Adrenal gland (tissue), 12 donors: ENCODE results near the gene RDH12. TPM values are rescaled to one million over a fixed set of nuclear protein-coding genes. Genes with fewer than 3 reads are reported as not detected.

Experiments
- DNase-seq, 7 donors: peaks; one replicate each; pipeline ENCODE4 v3.0.0-alpha.2; 2019 to 2020
- H3K27ac ChIP-seq, 5 donors: fragments of 200-600 bp; sonication (generic) in 4 of 5; 1 replicate in 3 of 5; 2 replicates in 2 of 5; pipeline versions ENCODE4 v1.5.1 to v1.8.0; 2016 to 2020; ENCODE audit warnings: mild to moderate bottlenecking in 1 of 5
- H3K27me3 ChIP-seq: fragments of 200-600 bp; 2 replicates; pipeline ENCODE4 v1.8.0; 2021
- H3K36me3 ChIP-seq, 2 donors: fragments of 200-600 bp; replicated peaks in 1 of 2; 1 replicate in 1 of 2; 2 replicates in 1 of 2; pipeline versions ENCODE4 v1.5.1 to v1.8.0; 2018 to 2022
- H3K4me1 ChIP-seq, 2 donors: fragments of 200-600 bp; replicated peaks in 1 of 2; 1 replicate in 1 of 2; 2 replicates in 1 of 2; pipeline versions ENCODE4 v1.5.1 to v1.8.0; 2018 to 2021
- H3K4me3 ChIP-seq, 4 donors: fragments of 200-600 bp; sonication (generic) in 3 of 4; one replicate each; pipeline ENCODE4 v1.5.1; 2016 to 2018
- H3K9me3 ChIP-seq, 3 donors: fragments of 200-600 bp; sonication (generic) in 1 of 3; replicated peaks in 1 of 3; 1 replicate in 2 of 3; 2 replicates in 1 of 3; pipeline versions ENCODE4 v1.5.1 to v1.8.0; 2016 to 2021
- CTCF ChIP-seq, 6 experiments: fragments of 450-650 bp in 4 of 6; fragments of 200-600 bp in 2 of 6; sonication (generic) in 1 of 6; IDR thresholded peaks; 1 replicate in 5 of 6; 2 replicates in 1 of 6; pipeline versions ENCODE4 v1.5.1 to v1.8.0; 2016 to 2021; ENCODE audit warnings: antibody characterized with exemption in 6 of 6, mild to moderate bottlenecking in 2 of 6, moderate library complexity in 1 of 6
- POLR2A ChIP-seq, 2 donors: fragments of 450-650 bp; IDR thresholded peaks; one replicate each; pipeline ENCODE4 v1.6.1; 2017; ENCODE audit warnings: antibody characterized with exemption in 2 of 2, mild to moderate bottlenecking in 2 of 2, moderate library complexity in 1 of 2
- WGBS, 4 donors: extraction: QIAGEN DNeasy Blood & Tissue Kit in 2 of 4; methylation state at CpG; one replicate each; pipeline versions ENCODE4 v1.1.5 to v1.1.7; 2013 to 2017; 5-methylcytosine and 5-hydroxymethylcytosine counted together
- intact Hi-C, 2 donors: fragments of 100-400 bp; cut with DNase I; formaldehyde crosslinking; loops; one replicate each; pipeline versions ENCODE4 v1.14.1 to v1.15.0; 2022 to 2023
- polyA plus RNA-seq, 3 donors: library from polyadenylated mRNA; stranded (reverse); fragments of 200-250 nt in 2 of 3; fragments of 350-450 nt in 1 of 3; fragmentation: Illumina TruSeq in 1 of 3; extraction: RNeasy Lipid Tissue Mini Kit (QIAGEN cat#74804) in 1 of 3; gene quantifications; one replicate each; pipeline ENCODE4 v1.2.3, GENCODE V29; 2013 to 2014
- total RNA-seq, 9 donors: library from RNA; depleted of rRNA in 4 of 9; stranded (reverse); fragments of >200 nt in 4 of 9; fragments of 120-200 nt in 1 of 9; fragmentation: NEBNext Ultra II Directional in 1 of 9; extraction: Animal tissue kit (Norgen Biotek cat#: 25700) in 1 of 9; gene quantifications; one replicate each; pipeline versions ENCODE4 v1.1.0 to v1.2.4, GENCODE V29; 2013 to 2023
- donor health status: healthy with polysubstance abuse.
- donor health status: Bipolar disorder and iron deficiency.
- donor health status: DM: yes; HTN: yes; CAD: no.
- donor health status: DM: no; HTN: no; CAD: no.
- donor health status: DM: no; HTN: no; CAD: no.
- donor health status: DM: yes; HTN: yes; CAD: no.

The RDH12 gene
- total and polyA plus RNA-seq, 12 donors, result 1.0 to 192 (median 2.5) TPM

GRCh38 chr14:67680121-67680602 is 21.5 kb upstream of the RDH12 start:
- no peak overlapping the region for H3K4me3 ChIP-seq
- TF ChIP-seq CTCF (IDR thresholded peaks at IDR 0.05) (no peak), POLR2A (IDR thresholded peaks at IDR 0.05) (no peak)
- H3K27me3 ChIP-seq, result no peaks in the 10 kb centered on the region
- no peak overlapping the region for H3K27ac ChIP-seq
- no peaks in the 10 kb centered on the region for H3K9me3 ChIP-seq
- peaks cover 0 to 31% of the 10 kb centered on the region in 2 donors for H3K36me3 ChIP-seq
- intact Hi-C loops, result no loop called here
- H3K4me1 ChIP-seq, result peaks cover 0 to 14% of the 10 kb centered on the region in 2 donors
- DNase-seq, result no peak
- WGBS, 4 donors, result 75 to 84% (median 80%) methylated on average over 3 of the region's 3 CpGs

GRCh38 chr14:67680941-67681340 is 20.7 kb upstream of the RDH12 start:
- intact Hi-C loops, result no loop called here
- no peak overlapping the region for H3K27ac ChIP-seq
- WGBS, 4 donors, result 73 to 90% (median 79%) methylated on average over 2 of the region's 2 CpGs
- no peaks in the 10 kb centered on the region for H3K27me3 ChIP-seq
- peaks cover 0 to 38% of the 10 kb centered on the region in 2 donors for H3K36me3 ChIP-seq
- peaks cover 0 to 9% of the 10 kb centered on the region in 2 donors for H3K4me1 ChIP-seq
- no peaks in the 10 kb centered on the region for H3K9me3 ChIP-seq
- DNase-seq, result peak in 1 of 7 donors; percentile 22
- TF ChIP-seq POLR2A (IDR thresholded peaks at IDR 0.05), result no peak
- TF ChIP-seq CTCF (IDR thresholded peaks at IDR 0.05), result no peak
- no peak overlapping the region for H3K4me3 ChIP-seq

- Histone ChIP-seq H3K4me3 (no peak overlapping the region), H3K4me1 (no peaks in the 10 kb centered on the region), H3K27ac (no peak overlapping the region), H3K27me3 (no peaks in the 10 kb centered on the region), H3K9me3 (no peaks in the 10 kb centered on the region), H3K36me3 (peaks cover 0 to 40% of the 10 kb centered on the region in 2 donors)
- intact Hi-C loops, result no loop called here
- DNase-seq, result no peak
- no peak for TF ChIP-seq CTCF (IDR thresholded peaks at IDR 0.05)
- no peak for TF ChIP-seq POLR2A (IDR thresholded peaks at IDR 0.05)
These were observed 17.8 kb upstream of the RDH12 start for GRCh38 chr14:67683842-67684241.

- no peak for DNase-seq
- Histone ChIP-seq H3K4me3 (no peak overlapping the region), H3K9me3 (no peaks in the 10 kb centered on the region), H3K4me1 (peaks cover 5 to 18% of the 10 kb centered on the region in 2 donors), H3K27me3 (no peaks in the 10 kb centered on the region), H3K36me3 (peaks cover 0 to 60% of the 10 kb centered on the region in 2 donors), H3K27ac (no peak overlapping the region)
- TF ChIP-seq CTCF (IDR thresholded peaks at IDR 0.05), result no peak
- TF ChIP-seq POLR2A (IDR thresholded peaks at IDR 0.05), result no peak
- 88 to 98% (median 96%) methylated on average over 3 to 4 of the region's 4 CpGs for WGBS, 4 donors
- intact Hi-C loops, result loop anchor here in 1 of 2 donors (10.0 kb wide), 1 partner anchor 75 kb away; the partner anchor contains the start of gene ARG2
These were observed 11.7 kb upstream of the RDH12 start for GRCh38 chr14:67690011-67690410.
